Measurements from ENCODE around the gene NCMAP.

The NCMAP gene

GRCh38 chr1:24570265-24571125 lies 14.6 kb downstream of the NCMAP start:
- DNase-seq (ENCODE audit: low read depth), result no peak

- DNase-seq (ENCODE audit: low read depth), result no peak
These were observed 16.4 kb downstream of the NCMAP start for GRCh38 chr1:24572301-24572700.

- no peak for DNase-seq (ENCODE audit: low read depth)
These were observed 20.2 kb downstream of the NCMAP start for GRCh38 chr1:24575905-24576587.

- DNase-seq (ENCODE audit: low read depth), result no peak
These were observed 23.0 kb downstream of the NCMAP start for GRCh38 chr1:24578846-24579245.

GRCh38 chr1:24580756-24581155 lies 24.9 kb downstream of the NCMAP start:
- DNase-seq (ENCODE audit: low read depth), result no peak

- DNase-seq (ENCODE audit: low read depth), result no peak
These were observed 28.3 kb downstream of the NCMAP start for GRCh38 chr1:24584171-24584647.

GRCh38 chr1:24586119-24586518 lies 30.2 kb downstream of the NCMAP start:
- DNase-seq (ENCODE audit: low read depth), result no peak

GRCh38 chr1:24586970-24587820 lies 31.3 kb downstream of the NCMAP start:
- peak; percentile 14 for DNase-seq (ENCODE audit: low read depth)

GRCh38 chr1:24588573-24588972 lies 32.7 kb downstream of the NCMAP start:
- DNase-seq (ENCODE audit: low read depth), result no peak

GRCh38 chr1:24589200-24589599 lies 33.3 kb downstream of the NCMAP start:
- no peak for DNase-seq (ENCODE audit: low read depth)

GRCh38 chr1:24591781-24592180 lies 35.9 kb downstream of the NCMAP start:
- no peak for DNase-seq (ENCODE audit: low read depth)

- no peak for DNase-seq (ENCODE audit: low read depth)
These were observed 38.4 kb downstream of the NCMAP start for GRCh38 chr1:24594328-24594598.

GRCh38 chr1:24596401-24596880 lies 40.6 kb downstream of the NCMAP start:
- DNase-seq (ENCODE audit: low read depth), result no peak

GRCh38 chr1:24599265-24599664 lies 43.4 kb downstream of the NCMAP start:
- DNase-seq (ENCODE audit: low read depth), result no peak

GRCh38 chr1:24600551-24600950 lies 44.7 kb downstream of the NCMAP start:
- DNase-seq (ENCODE audit: low read depth), result no peak

GRCh38 chr1:24605534-24606295 lies 49.8 kb downstream of the NCMAP start:
- no peak for DNase-seq (ENCODE audit: low read depth)

- no peak for DNase-seq (ENCODE audit: low read depth)
These were observed 50.4 kb downstream of the NCMAP start for GRCh38 chr1:24606296-24606605.

- DNase-seq (ENCODE audit: low read depth), result no peak
These were observed 50.7 kb downstream of the NCMAP start for GRCh38 chr1:24606621-24607020.

- no peak for DNase-seq (ENCODE audit: low read depth)
These were observed 54.1 kb downstream of the NCMAP start for GRCh38 chr1:24609949-24610517.

- DNase-seq (ENCODE audit: low read depth), result no peak
These were observed 63.5 kb downstream of the NCMAP start for GRCh38 chr1:24619376-24619775.

GRCh38 chr1:24620678-24621077 lies 64.8 kb downstream of the NCMAP start:
- DNase-seq (ENCODE audit: low read depth), result no peak

GRCh38 chr1:24621121-24621520 lies 65.2 kb downstream of the NCMAP start:
- no peak for DNase-seq (ENCODE audit: low read depth)

Measured in CMK (cell line).